Epidermal melanocyte (primary cell): ENCODE measurements around the gene WDR81.
"Not testable (repeated sequence)": the region's sequence is repeated elsewhere in the genome, so short reads cannot be mapped to it uniquely, and the experiment has no call there.

Experiments used
- DNase-seq: peaks from one replicate; pipeline ENCODE4 v3.0.0; 2011; ENCODE audit warnings: low spot score; ENCODE audit not compliant: insufficient read length

WDR81 gene

GRCh38 chr17:1713160-1713877 is 11.2 kb upstream of the WDR81 start:
- no peak for DNase-seq

DNA sequence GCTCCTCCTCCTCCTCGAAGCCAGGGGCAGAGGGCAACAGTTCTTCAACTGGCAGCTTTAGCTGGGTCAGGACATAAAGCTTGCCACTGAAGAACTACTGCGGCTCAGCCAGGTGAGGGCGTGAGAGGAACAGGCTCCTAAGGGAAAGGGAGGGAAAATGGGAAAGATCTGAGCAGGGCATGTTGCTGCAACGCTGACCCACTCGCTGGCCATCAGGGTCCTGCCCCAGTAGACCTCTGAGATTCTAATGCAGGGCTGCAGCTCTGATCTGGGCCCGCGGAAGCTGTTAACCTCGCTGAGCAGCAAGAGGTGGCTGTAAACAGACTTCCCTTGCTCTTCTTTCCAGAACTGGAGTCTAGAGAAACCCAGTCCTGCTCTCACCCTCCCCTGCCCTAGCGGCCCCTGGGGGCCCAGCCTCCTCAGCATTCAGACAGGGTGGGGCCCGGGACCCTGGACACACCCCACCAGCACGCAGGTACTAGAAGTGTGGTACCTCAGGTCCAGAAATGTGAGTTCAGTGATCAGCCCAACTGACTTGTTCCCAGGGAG is 10.6 kb upstream of the WDR81 start:
- no peak for DNase-seq

- DNase-seq: peak; percentile 88
Observed at GRCh38 chr17:1714427-1714979, 10.0 kb upstream of the WDR81 start.

GRCh38 chr17:1714980-1715802 is 9.3 kb upstream of the WDR81 start:
- no peak for DNase-seq

DNA sequence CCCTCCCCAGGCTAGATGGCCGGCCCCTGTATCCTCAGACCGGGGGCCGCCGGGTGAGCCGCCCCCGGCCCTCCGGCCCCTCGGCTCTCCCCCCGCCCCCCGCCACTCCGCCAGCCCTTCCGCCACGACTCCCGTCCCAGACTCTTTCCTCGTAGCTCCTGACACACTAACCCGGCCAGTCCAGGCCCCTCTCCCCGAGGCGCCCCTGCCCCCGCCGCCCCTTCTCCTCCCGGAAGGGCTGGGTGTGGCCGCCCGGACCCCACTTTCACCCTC is 8.8 kb upstream of the WDR81 start:
- no peak for DNase-seq

GRCh38 chr17:1716076-1716911 is 8.2 kb upstream of the WDR81 start:
- peak; percentile 96 for DNase-seq

DNA sequence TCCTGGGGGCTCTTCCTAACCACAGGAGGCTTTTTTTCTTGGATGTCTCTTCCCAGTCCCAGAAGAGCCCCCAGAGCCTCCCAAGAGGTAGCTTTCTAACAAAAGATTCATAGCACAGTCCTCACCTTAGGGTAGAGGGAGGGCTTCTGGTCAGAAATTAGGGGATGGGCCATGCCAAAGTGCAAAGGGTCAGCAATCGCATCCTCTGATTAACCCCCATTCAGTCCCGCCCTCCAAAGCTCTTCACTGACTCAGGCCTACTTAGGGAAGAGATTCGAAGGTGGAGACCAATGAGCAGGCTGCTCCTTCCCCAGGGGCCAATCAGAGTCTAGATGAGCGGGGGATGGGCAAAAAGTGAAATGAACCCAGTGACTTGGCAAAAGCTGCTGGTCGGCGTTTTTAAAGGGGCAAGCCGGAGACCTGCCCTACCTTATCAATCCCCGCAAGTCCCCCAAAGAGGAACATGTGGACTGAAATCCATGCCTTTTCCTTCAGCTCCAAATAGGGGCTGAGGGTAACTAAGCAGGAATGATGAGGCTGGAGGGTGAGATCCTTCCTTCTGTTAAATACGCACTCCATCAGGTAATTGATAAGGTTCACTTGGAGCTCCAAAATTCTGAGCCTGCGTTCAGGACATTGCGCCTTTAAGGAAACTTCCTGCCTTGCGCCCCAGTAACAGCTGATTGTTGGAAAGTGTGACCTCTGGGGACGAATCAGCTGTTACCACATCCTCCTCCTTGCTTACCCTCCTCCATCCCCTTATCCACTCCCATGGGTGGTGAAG is 7.4 kb upstream of the WDR81 start:
- DNase-seq: peak; percentile 99

DNA sequence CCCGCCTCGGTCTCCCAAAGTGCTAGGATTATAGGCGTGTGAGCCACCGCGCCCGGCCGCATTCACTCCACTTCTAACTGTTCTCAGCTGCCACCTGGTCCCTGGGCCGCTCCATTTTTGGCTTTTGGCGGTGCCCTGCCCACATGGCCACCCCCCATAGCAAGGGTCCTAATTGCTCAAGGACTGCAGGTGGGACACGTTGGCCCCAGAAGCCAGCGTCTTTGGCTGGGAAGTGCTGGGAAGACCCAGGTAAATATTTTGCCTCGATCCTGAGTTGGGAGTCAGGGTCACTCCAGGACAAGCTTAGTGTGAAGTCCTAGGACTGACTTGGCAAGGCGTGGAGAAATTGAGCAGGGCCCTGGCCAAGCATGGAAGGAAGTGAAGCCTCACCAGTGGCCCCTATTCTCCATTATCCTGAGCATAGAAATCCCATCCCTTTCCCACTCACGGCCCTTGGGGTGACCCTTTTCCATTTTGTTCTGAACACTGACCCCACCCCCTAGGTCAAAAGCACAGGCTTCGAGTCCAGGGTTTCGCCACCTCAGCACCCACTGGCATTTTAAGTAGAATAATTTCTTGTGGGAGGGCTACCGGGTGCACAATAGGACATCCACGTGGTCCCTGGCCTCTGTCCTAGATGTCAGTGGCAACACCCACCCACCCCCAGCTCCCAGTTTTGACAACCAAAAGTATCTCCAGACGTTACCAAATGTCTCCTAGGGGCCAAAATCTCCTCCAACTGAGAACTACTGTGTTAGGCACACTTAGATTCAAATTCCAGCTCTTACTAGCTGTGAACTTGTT is 5.9 kb upstream of the WDR81 start:
- DNase-seq: no peak

DNA sequence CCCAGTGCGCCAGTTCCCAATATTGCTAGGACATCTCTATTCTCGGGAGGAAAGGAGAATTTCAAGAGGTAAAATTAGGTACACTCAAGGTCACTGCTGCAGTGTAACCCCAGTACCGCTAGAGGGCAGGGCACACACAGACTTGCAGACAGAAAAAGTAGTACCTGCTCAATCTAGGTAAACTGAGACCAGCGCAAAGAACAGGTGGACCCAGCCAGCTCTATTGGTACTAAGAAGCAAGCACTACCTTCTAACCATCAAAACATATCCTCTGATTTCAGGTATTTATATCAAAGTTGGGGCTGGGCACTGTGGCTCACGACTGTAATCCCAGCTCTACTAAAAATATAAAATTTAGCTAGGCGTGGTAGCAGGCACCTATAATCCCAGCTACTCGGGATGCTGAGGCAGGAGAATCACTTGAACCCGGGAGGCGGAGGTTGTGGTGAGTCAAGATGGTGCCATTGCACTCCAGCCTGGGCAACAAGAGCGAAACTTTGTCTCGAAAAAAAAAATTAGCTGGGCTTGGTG is 3.6 kb upstream of the WDR81 start:
- no peak for DNase-seq

DNA sequence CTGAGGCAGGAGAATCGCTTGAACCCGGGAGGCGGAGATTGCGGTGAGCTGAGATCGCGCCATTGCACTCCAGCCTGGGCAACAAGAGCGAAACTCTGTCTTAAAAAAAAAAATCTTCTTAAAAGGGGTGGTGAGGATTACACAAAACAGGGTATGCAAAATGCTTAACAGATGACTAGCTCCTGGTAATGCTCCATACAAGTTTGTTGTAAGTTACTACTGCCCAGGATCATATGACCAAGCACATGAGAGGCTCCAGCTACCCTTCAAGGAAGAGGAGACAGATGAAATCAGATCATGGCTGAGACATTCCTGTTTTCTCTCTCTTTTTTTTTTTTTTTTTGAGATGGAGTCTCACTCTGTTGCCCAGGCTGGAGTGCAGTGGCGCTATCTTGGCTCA is 2.5 kb upstream of the WDR81 start:
- not testable (repeated sequence) for DNase-seq

DNA sequence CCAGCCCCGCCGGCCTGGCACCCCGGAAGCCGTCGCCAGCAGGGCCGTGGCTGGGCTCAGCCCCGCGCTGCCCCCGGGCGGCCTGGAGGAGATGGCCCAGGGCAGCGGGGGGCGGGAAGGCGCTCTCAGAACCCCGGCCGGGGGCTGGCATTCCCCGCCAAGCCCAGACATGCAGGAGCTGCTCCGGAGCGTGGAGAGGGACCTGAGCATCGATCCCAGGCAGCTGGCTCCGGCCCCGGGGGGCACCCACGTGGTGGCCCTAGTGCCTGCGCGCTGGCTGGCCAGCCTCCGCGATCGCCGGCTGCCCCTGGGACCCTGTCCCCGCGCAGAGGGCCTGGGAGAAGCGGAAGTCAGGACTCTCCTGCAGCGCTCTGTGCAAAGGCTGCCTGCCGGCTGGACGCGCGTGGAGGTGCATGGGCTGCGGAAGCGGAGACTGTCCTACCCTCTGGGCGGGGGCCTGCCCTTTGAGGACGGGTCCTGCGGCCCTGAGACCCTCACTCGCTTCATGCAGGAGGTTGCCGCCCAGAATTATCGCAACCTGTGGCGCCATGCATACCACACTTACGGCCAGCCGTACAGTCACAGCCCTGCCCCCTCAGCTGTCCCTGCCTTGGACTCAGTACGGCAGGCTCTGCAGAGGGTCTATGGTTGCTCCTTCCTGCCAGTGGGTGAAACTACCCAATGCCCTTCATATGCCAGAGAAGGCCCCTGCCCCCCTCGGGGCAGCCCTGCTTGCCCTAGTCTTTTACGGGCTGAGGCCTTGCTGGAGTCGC is 551 bp downstream of the WDR81 start:
- no peak for DNase-seq

GRCh38 chr17:1725642-1726511 is 1.4 kb downstream of the WDR81 start:
- DNase-seq: no peak

DNA sequence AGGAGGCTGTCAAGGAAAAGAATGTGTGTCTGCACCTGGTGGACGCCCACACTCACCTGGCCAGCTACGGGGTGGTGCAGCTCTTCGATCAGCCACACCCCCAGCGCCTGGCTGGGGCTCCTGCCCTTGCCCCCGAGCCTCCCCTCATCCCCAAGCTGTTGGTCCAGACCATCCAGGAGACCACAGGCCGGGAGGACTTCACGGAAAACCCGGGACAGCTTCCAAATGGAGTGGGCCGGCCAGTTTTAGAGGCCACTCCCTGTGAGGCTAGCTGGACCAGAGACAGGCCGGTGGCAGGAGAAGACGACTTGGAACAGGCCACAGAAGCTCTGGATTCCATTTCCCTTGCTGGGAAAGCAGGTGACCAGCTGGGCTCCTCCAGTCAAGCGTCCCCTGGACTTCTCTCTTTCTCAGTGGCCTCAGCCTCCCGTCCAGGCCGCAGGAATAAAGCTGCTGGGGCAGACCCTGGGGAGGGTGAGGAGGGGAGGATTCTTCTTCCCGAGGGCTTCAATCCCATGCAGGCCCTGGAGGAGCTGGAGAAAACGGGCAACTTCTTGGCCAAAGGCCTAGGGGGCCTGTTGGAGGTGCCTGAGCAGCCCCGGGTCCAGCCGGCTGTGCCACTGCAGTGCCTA is 2.2 kb downstream of the WDR81 start:
- DNase-seq: no peak

GRCh38 chr17:1727258-1727789 is 2.8 kb downstream of the WDR81 start:
- DNase-seq: no peak

- DNase-seq: no peak
Observed at GRCh38 chr17:1727876-1728630, 3.5 kb downstream of the WDR81 start.

GRCh38 chr17:1729966-1730325 is 5.4 kb downstream of the WDR81 start:
- no peak for DNase-seq
